NCI-H524 treated with DMSO at 0.1 percent for 48 hours (cell line): ENCODE data around the gene TUFM.
"Not testable (repeated sequence)": the region's sequence is repeated elsewhere in the genome, so short reads cannot be mapped to it uniquely, and the experiment has no call there.

Experiments used
- DNase-seq: peaks from one replicate; lab custom pipeline; 2025; lab: John Stamatoyannopoulos, UW

The TUFM gene

DNA sequence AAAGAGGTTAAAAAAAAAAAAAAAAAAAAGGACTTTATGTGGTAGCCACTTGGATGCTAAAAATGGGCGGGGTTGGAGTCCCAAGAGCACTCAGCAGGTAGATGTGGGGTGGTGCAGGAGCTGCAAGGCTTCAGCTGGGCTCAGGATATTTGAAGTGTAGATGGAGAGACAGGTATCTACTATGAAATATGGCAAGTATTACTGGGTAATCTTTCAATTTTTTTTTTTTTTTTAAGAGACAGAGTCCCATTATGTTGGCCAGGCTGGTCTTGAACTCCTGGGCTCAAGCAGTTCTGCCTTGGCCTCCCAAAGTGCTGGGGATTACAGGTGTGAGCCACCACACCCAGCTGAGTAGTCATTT is 7.6 kb downstream of the TUFM start:
- DNase-seq: no peak

DNA sequence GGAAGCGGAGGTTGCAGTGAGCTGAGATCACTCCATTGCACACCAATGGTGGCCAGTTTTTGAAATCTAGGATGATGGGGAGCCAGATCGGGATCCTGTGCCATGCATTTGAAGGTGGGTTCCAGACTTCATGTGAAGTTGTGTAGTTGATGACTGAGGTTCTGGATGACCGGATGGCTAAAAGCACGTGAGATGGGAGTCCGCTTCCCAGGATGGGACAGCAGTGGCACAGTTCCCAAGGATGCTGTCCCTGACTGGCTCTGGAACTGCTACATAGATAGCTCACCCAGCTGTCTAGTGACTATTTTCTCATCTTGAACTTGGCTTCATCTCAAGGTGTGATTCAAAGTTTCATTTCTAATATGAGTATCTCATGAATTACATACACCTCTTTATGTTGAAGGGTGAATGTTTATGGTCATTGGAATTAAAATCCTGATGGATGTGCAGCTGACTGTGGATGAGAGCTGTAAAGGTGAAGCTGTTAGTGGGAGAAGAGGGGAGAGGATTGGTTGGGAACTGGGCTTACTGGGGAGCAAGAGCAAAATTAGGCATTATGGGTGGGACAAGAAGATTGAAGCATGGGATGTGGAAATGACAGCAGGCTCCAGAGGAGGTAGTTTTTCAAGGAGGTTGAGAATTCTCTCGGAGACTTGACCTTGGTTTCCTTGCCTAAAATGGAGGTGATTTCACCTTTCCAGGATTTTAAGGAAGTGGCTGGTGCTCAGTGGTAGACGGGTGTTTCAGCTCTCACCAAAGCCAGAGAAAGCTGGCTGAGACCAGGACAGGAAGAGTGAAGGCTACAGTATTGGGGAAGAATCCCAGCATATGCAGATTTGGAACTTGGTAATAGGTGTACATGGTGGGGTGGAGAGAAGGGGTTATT is 8.2 kb downstream of the TUFM start:
- DNase-seq: no peak

DNA sequence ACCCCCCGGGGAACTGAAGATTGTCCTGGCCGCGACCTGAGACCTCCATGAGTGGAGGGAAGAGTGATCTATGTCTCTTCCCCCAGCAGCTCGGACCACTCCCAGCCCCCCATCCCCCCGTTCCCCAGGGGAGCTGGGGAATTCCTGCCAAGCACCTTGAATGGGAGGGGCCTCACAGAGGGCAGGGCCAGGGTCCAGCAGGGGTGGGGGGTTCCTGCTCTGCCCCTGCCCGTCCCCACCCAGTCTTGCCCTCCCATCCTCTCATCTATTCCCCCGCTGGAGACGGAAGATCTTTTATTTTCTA is 9.4 kb downstream of the TUFM start:
- no peak for DNase-seq

- DNase-seq: no peak
Observed at GRCh38 chr16:28835864-28836760, 10.0 kb downstream of the TUFM start.

- no peak for DNase-seq
Observed at GRCh38 chr16:28834873-28835863, 11.0 kb downstream of the TUFM start.

DNA sequence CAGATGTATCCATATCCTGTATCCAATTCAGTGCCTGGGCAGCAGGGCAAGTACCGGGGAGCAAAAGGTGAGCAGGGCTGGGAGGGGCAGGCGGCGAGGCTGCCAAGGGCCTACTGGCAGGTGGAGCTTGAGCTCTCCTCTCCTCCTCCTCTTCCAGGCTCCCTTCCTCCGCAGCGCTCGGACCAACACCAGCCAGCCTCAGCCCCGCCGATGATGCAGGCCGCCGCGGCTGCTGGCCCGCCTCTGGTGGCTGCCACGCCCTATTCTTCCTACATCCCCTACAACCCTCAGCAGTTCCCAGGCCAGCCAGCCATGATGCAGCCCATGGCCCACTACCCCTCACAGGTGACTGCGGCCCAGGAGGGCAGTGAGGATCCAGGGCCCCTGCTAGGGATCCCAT is 11.8 kb downstream of the TUFM start:
- no peak for DNase-seq

- no peak for DNase-seq
Observed at GRCh38 chr16:28830531-28830930, 15.6 kb downstream of the TUFM start.

GRCh38 chr16:28829747-28830146 is 16.4 kb downstream of the TUFM start:
- DNase-seq: no peak

GRCh38 chr16:28826141-28826540 is 20.0 kb downstream of the TUFM start:
- DNase-seq: no peak

DNA sequence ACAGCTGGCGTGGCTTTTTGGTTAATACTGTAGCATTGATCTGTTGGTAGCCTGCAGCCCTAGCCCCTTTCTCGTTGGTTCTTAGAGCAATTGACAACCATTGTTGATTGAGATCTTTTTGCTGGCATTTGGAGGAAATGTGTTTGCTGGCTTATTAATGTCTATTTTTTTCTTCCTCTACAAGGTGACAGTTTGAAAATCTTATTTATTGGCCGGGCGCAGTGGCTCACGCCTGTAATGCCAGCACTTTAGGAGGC is 21.5 kb downstream of the TUFM start:
- no peak for DNase-seq

GRCh38 chr16:28823873-28824716 is 22.1 kb downstream of the TUFM start:
- peak; percentile 91 for DNase-seq

DNA sequence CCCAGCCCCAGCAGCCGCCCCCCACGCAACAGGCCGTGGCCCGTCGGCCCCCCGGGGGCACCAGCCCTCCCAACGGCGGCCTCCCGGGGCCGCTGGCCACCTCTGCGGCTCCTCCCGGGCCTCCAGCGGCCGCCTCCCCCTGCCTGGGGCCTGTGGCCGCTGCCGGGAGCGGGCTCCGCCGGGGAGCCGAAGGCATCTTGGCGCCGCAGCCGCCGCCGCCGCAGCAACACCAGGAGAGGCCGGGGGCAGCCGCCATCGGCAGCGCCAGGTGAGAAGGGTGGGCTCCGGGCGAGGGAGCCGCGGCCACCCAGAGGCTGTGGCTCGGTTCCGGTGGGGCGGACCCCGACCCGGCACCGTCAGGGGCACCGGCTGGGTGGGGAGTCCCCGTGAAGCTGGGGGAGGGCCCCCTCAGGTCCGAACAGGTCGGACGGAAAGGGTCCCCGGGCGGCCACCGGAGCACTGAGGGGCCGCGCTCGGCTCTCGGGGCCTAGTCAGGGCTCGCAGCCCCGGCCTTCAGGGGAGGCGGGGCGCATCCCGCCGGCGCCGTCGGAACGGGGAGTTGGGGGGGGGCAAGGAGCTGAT is 22.8 kb downstream of the TUFM start:
- DNase-seq: no peak

- peak; percentile 50 for DNase-seq
Observed at GRCh38 chr16:28822520-28823290, 23.4 kb downstream of the TUFM start, which contains the start of gene ATXN2L. ATXN2L (plus strand) TSS chr16:28822999; CDS start chr16:28823260, 261 bp downstream.

DNA sequence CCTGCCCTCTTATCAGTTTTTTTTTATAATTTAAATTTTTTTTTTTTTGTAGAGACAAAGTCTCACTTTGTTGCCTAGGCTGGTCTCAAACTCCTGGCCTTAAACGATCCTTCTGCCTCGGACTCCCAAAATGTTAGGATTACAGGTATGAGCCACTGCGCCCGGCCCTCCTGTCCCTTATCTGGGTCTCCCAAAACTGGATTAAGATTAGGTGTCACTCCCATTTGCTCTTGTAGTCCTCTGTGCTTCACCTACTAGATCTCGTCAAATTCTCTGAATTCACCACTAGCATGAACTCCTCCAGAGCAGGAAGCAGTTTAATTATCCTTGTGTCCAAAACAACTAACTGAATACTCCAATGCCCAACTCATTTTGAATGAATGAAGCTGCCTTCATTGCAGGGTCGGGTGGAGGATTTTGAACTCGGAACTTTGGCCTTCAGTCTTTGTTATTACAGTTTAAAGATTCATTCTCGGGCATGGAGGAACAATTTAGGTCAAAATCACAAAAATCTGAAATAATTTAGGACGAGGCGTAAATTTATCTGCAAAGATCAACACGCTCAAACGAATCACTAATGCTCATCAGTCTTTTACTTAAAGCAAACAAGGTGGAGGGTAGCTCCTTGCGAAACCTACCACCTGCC is 24.2 kb downstream of the TUFM start:
- no peak for DNase-seq

GRCh38 chr16:28820546-28820945 is 25.6 kb downstream of the TUFM start:
- not testable (repeated sequence) for DNase-seq

GRCh38 chr16:28820016-28820415 is 26.1 kb downstream of the TUFM start:
- no peak for DNase-seq

DNA sequence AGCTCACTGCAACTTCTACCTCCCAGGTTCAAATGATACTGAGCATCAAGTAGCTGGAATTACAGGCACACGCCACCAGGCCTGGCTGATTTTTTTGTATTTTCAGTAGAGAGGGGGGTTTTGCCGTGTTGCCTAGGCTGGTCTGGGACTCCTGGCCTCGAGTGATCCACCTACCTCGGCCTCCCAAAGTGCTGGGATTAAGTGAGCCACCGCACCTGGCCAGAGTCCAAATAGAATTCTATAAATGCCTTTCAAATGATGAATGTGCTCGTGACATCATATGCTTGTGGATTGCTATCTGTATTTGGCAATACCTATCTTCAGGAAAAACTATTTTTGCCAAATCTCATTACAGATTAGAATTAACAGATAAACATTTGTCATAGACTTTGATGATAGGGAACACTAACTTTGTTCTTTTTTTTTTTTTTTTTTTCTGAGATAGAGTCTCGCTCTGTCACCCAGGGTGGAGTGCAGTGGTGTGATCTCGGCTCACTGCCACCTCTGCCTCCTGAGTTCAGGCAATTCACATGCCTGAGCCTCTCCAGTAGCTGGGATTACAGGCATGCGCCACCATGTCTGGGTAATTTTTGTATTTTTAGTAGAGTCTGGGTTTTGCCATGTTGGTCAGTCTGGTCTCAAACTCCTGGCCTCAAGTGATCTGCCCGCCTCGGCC is 38.6 kb downstream of the TUFM start:
- not testable (repeated sequence) for DNase-seq

- peak; percentile 26 for DNase-seq
Observed at GRCh38 chr16:28802235-28803019, 43.7 kb downstream of the TUFM start.
